HG03025 (cell line): ENCODE measurements around the gene SLC12A6.
"Not testable (repeated sequence)": the region's sequence is repeated elsewhere in the genome, so short reads cannot be mapped to it uniquely, and the experiment has no call there.

Experiments
- ATAC-seq: cut with Tn5 transposase; IDR thresholded peaks from one replicate; pipeline ENCODE4 v1.9.1; 2021; ENCODE audit warnings: mild to moderate bottlenecking, moderate library complexity; ENCODE audit not compliant: unreplicated experiment, low FRiP score

The SLC12A6 gene

DNA sequence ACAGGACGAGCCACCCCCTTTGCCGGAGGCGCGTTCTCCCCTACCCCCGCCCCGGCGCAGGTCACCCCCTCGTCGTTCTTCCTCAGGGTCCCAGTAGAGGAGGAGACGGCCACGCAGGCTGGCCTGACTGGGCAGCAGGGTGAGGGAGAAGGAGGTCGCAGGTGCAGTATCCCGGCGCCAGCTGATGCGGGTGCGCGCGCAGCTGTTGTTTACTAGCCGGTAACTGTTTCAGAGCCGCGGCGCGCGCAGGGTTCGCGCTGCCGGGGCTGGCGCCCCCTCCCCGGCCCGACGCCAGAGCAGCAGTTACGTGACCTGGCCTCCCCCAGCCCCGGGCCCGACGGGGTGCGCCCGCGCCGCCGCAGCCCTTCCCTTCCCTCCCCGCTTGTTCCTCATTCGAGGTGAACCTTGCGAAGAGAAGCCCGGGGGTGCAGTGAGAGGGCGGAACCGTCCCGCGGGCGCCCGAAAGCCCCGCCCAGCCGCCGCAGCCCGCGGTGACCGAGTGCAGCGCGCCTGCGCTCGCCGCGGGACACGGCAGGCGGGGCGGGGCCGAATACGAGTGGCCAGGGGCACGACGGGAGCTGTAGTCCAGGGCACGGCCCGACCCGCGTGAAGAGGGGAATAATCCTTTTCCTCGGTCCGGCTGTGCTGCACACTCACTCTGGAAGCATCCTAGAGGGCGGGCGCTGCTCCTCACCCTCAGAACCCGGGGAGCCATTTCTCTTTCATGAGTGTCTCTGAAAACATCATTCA, at the start of gene SLC12A6:
Gene SLC12A6 (minus strand): TSS at position 225 of the 750 bp plus-strand sequence. CDS start 1,101 bp downstream, outside the sequence.
- ATAC-seq, result peak; percentile 55

GRCh38 chr15:34381829-34382521, 44.4 kb upstream of the SLC12A6 start:
- ATAC-seq, result not testable (repeated sequence)

GRCh38 chr15:34380491-34380890, 42.9 kb upstream of the SLC12A6 start:
- ATAC-seq, result not testable (repeated sequence)

DNA sequence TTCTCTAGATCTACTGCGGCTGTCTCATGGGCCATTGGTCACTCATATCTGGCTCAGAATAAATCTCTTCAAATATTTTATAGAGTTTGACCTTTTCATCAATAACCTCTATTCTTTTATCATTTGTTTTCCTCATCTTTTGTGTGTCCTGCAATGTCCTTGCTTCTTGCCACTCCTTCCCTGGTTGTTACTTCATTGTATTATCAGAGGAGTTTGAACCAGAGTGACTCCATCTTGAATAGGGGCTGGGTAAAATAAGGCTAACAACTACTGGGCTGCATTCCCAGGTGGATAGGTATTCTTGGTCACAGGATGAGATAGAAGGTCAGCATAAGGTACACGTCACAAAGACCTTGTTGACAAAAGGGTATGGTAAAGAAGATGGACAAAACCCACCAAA, 39.3 kb upstream of the SLC12A6 start:
- ATAC-seq, result no peak

DNA sequence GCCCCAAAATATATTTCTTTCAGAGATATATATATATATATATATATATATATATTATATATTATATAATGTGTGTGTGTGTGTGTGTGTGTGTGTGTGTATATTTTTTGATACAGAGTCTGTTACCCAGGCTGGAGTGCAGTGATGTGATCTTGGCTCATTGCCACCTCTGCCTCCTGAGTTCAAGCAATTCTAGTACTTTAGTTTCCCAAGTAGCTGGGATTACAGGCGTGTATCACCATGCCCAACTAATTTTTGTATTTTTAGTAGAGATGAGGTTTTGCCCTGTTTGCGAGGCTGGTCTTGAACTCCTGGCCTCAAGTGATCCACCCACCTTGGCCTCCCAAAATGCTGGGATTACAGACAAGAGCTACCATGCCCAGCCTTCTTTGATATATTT, 38.0 kb upstream of the SLC12A6 start:
- not testable (repeated sequence) for ATAC-seq

DNA sequence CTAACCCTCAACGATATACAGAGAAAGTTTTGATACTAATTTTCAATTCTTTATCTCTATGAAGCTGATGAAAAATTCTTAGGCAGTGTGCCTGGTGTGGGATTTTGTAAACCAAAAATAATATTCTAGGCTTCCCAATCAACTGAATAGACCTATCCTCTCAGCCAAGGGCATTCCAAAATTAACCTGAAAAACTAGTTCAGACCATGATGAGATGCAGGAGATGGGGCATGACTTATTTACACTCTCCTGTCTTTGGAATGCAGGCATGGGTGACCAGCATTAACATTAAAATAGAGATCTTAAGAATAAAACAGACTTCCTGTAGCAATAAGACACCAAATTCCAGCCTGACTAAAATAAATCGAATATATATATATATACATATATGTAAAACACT, 37.2 kb upstream of the SLC12A6 start:
- no peak for ATAC-seq

DNA sequence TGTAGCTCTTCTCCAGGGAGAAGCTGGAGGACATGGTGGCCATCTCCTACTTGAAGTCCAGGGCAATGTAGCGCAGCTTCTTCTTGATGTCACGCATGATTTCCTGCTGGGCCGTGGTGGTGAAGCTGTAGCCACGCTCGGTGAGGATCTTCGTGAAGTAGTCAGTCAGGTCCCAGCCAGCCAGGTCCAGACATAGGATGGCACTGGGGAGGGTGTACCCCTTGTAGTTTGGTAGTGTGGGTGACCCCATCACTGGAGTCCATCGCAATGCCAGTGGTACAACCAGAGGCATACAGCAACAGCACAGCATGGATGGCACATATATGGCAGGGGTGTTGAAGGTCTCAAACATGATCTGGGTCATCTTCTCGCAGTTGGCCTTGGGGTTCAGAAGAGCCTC, 36.4 kb upstream of the SLC12A6 start:
- no peak for ATAC-seq

- no peak for ATAC-seq
Observed at GRCh38 chr15:34370643-34371042, 33.1 kb upstream of the SLC12A6 start.

- ATAC-seq, result no peak
Observed at GRCh38 chr15:34370129-34370528, 32.5 kb upstream of the SLC12A6 start.

GRCh38 chr15:34367101-34368081, 29.8 kb upstream of the SLC12A6 start, which contains the start of gene LPCAT4:
Gene LPCAT4 (minus strand): TSS chr15:34367196. CDS start chr15:34367100, 96 bp downstream.
- ATAC-seq, result peak; percentile 76

- no peak for ATAC-seq
Observed at GRCh38 chr15:34366271-34367065, 28.9 kb upstream of the SLC12A6 start.

DNA sequence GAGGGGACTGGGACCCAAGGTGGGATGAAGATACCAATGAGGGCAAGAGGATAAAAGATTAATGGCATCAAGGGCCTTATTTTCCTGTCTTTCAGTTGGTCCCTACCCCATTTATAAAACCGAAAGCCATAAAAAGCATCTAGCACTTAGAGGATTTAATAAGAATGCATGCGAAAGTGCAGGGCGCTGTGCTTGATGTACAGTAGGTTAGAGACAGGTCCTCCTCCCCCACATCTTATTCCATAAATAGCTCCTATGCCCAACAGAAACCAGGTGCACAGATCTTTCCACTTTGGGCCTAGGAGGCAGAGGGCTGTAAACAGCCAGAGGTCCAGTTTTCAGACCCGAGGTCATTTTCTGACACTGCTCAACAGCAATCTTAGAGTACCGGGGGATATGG, 28.3 kb upstream of the SLC12A6 start:
- no peak for ATAC-seq

DNA sequence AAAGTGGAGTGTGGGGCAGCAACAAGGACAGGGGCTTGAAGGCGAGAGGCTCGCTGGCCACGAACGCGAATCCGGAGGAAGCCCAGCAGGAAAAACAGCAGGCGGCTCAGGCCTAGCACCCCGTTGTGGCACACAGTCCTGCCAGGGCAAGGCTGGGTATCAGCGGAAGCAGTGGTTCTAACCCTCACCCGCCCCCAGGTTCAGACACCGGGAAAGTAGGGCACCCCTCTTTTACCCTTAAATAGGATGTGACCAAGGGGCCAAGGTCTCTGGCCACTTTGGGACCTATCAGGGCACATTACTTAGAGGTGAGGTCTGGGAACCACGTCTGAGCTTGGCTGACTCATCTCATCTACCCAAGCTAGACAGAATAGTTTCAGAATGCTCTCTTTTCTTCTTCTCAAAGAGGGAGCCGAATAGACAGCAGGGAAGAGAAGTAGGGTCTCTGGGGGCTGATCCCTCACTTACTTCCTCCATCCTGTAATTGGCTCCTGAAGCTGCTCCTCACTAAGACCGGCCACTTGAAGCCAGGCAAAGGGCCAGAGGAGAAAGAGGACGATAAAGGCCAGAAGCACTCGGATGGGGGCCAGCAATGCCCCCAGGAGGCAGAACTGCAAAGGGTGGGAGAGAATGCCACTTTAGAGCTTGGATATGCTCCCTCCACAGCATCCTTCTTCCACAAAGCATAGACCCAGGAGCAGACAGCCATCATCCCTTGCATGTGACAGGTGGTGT, 27.7 kb upstream of the SLC12A6 start:
- no peak for ATAC-seq

DNA sequence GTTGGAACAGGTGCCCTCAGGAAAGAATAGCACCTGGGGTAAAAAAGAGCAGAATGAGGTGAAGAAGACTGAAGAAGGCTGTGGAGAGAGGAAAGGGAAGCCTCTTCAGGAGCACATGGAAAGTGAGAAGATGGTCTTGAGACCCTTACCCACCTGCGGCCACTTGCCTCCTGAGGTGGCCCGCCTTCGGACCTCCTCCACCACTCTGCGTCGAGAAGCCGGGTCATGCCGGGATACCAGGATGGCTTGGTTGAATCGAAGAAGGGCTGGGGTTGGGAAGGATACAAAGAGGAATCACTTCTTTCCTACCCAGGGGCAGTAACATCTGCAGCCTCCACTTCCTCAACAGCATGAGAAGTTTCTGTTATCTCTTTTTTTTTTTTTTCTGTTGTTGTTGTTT, 26.5 kb upstream of the SLC12A6 start:
- ATAC-seq, result no peak

DNA sequence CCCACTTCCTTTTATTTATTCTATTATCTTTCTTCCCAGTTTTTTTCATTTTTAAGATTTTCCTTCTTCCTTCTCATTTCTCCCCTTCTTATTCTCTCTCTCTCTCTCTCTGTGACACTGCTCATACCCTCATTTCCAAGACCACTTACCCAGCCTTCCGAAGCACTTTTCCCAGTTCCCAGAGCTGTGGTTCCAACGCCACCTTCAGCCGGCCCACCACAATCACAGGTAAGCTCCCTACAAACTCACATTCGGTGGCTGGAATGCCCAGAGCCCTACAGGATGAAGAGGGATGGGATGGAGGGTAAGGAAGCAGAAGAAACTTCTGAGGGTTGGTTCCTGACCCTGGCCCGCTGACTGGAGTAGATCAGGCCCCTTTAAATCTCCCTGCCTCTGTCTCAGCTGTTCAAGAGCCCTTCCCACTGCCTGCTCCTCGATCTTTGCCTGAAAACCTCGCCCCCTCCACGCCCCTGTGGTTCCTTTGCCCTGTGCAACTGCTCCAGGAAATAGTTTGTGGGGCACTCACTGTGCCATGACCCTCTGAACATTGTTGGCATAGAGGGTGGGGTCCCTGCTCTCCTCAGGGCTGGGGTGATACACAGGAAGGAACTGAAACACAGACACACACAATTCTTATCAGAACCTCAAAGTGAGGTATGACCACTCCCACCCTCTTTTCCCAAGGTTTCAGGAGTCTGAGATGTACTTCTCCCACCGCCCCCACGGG, 24.6 kb upstream of the SLC12A6 start:
- ATAC-seq, result no peak

- no peak for ATAC-seq
Observed at GRCh38 chr15:34361278-34361677, 23.7 kb upstream of the SLC12A6 start.

DNA sequence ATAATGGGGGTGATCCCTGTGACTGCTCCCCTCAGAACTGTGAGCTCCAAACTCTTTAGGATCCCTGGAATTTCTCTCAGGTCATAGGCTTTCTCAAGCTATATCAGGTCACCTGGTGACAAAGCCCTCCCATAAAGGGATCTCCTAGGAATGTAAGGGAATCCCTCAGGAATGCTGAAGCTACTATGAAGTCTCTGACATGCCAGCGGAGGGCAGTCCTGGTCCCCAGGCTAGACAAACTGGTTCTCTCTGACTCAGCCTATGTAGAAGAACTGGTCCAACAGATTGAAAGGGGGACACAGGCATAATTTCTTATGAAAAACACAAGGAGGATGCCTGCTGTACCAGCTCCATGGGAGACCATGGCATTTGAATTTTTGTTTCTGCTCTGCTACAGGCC, 22.7 kb upstream of the SLC12A6 start:
- ATAC-seq, result no peak

- no peak for ATAC-seq
Observed at GRCh38 chr15:34359416-34359815, 21.8 kb upstream of the SLC12A6 start.

DNA sequence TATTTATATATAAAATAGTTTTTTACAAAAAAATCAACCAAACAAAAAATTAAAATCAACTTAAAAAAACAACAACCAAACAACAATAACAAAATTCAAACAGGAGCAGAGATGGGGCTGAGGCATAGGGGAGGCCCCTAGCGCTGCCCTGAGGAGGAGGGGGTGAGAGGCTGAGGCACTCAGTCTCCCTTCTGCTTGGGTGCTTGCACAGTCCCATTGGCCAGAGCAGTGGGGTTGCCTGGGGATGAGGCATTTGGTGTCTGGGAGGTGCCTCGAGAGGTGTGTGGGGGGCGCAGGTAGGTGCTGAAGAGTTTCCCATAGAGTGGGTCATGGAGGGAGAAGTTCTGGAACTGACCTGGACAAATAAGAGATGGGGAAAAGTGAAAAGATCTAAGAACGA, 21.4 kb upstream of the SLC12A6 start:
- ATAC-seq, result no peak
